ENCODE results near the gene ZNF620. TPM values are rescaled to one million over a fixed set of nuclear protein-coding genes. Genes with fewer than 3 reads are reported as not detected.

Gene ZNF620
- total RNA-seq, 1 experiment from 2014 or later = 0.36 TPM

GRCh38 chr3:40487172-40487571 lies 18.7 kb upstream of the ZNF620 start:
- Histone ChIP-seq H3K4me3 (no peak overlapping the region), H3K36me3 (peaks cover 10% of the 10 kb centered on the region), H3K9me3 (peaks cover 4% of the 10 kb centered on the region; the same call in 1 of the 2 replicates), H3K27me3 (no peaks in the 10 kb centered on the region)
- no peak for DNase-seq

- H3K4me3 ChIP-seq = no peak overlapping the region
- no peaks in the 10 kb centered on the region for H3K27me3 ChIP-seq
- peaks cover 10% of the 10 kb centered on the region for H3K36me3 ChIP-seq
- H3K9me3 ChIP-seq = peaks cover 4% of the 10 kb centered on the region; the same call in 1 of the 2 replicates
- no peak for DNase-seq
Observed at GRCh38 chr3:40490916-40491315, 14.9 kb upstream of the ZNF620 start.

GRCh38 chr3:40494698-40495097 lies 11.1 kb upstream of the ZNF620 start:
- H3K4me3 ChIP-seq = no peak overlapping the region
- no peak for DNase-seq
- H3K36me3 ChIP-seq = no peaks in the 10 kb centered on the region
- H3K27me3 ChIP-seq = no peaks in the 10 kb centered on the region
- H3K9me3 ChIP-seq = no peaks in the 10 kb centered on the region

DNA sequence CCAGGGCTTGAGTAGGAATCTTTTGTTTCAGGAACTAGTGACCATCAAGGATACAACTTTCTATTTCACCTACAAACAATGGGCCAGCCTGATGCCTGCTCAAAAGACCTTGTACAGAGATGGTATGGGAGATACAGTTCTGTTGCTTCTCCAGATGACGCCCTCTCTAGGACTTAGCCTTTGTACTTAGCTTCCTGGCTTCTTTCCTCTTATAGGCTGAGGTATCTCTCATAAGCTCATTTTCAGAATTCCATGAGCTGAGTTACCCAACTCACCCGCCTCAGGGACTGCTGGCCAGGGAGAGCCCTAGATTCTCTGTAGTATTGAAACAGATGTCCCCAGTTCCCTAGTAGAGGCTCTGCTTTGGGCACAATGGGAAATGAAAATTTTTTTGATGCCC lies 8.6 kb upstream of the ZNF620 start:
- Histone ChIP-seq H3K27me3 (no peaks in the 10 kb centered on the region), H3K9me3 (no peaks in the 10 kb centered on the region), H3K4me3 (no peak overlapping the region), H3K36me3 (no peaks in the 10 kb centered on the region)
- no peak for DNase-seq

DNA sequence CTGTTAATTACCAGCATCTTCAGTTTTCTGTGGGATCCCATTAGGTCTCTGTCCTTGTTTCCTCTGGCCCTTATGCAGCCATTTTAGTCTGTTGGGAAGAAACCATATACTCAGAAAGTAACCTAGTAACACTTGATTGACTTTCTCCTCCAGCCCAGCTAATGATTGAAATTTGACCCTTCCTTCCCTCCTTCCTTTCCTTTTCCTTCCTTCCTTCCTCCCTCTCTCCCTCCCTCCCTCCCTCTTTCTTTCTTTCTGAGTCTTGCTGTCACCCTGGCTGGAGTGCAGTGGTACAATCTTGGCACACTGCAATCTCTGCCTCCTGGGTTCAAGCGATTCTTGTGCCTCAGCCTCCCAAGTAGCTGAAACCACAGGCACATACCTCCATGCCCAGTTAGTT lies 5.9 kb upstream of the ZNF620 start:
- Histone ChIP-seq H3K9me3 (no peaks in the 10 kb centered on the region), H3K4me3 (no peak overlapping the region), H3K27me3 (no peaks in the 10 kb centered on the region), H3K36me3 (no peaks in the 10 kb centered on the region)
- DNase-seq = no peak

DNA sequence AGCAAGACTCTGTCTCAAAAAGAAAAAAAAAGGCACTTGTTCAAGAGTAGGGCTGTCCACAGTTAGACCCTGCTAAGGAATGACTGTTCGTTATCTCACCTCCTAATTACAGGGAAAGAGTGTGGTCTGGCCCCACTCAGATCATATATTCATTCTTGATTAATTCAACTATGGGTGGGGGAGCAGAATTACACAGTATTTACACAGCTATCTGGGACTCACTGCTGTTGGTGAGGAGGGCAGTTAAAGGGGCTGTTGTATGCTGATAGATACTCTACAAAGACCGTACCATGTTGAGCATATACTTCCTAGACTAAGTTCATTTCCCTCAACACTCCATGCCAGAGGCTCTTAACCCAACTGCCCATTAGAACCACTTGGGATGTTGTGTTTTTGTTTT lies 3.8 kb upstream of the ZNF620 start:
- no peaks in the 10 kb centered on the region for H3K36me3 ChIP-seq
- DNase-seq = no peak
- H3K27me3 ChIP-seq = no peaks in the 10 kb centered on the region
- no peak overlapping the region for H3K4me3 ChIP-seq
- H3K9me3 ChIP-seq = no peaks in the 10 kb centered on the region

DNA sequence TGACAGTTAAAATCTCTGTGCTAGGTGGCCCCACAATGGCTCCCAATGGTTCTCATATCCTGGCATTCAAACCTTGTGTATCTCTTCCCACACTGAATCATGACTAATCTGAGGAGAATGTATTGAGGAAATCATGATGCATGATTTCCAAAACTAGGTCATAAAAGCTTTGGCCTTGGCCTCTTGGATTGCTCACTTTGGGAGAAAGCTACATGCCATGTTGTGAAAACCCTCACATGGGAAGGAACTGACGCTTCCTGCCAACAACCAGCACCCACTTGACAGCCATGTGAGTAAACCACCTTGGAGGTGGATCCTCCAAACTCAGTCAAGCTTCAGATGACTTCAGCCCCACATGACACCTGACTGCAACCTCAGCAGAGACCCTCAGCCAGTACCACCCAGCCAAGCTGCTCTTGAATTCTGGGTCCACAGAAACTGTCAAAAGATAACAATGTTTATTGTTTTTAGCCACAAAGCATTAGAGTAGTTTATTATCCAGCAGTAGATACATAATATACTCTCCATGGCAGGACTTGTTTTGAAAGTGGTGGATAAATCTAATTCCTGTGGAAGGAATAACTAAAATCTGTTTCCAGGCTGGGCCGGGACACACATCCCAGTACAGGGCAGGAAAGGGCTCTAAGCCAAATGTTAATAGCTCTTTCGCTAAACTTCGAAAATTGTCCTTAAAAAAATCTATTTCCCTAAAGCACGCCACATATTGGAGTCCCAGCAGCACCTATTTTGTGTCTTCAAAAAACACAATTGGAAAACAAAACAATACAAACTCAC lies 1.0 kb upstream of the ZNF620 start:
- no peaks in the 10 kb centered on the region for H3K36me3 ChIP-seq
- H3K4me3 ChIP-seq = no peak overlapping the region

GRCh38 chr3:40511031-40511718 lies 5.3 kb downstream of the ZNF620 start:
- H3K36me3 ChIP-seq = no peaks in the 10 kb centered on the region
- no peaks in the 10 kb centered on the region for H3K9me3 ChIP-seq
- no peak for DNase-seq
- H3K4me3 ChIP-seq = no peak overlapping the region
- H3K27me3 ChIP-seq = no peaks in the 10 kb centered on the region

More for the DNA sequence above, 1.0 kb upstream of the ZNF620 start:
- Histone ChIP-seq H3K27me3 (no peaks in the 10 kb centered on the region), H3K9me3 (no peaks in the 10 kb centered on the region)
- DNase-seq = peak; percentile 82

DNA sequence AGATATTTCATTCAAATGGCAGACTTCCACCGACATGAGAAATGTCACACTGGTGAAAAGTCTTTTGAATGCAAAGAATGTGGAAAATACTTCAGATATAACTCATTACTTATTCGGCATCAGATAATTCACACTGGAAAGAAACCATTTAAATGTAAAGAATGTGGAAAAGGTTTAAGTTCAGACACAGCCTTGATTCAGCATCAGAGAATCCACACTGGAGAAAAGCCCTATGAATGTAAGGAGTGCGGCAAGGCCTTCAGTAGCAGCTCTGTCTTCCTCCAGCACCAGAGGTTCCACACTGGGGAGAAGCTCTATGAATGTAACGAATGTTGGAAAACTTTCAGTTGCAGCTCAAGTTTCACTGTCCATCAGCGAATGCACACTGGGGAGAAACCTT lies 10.4 kb downstream of the ZNF620 start:
- Histone ChIP-seq H3K27me3 (no peaks in the 10 kb centered on the region), H3K36me3 (no peaks in the 10 kb centered on the region), H3K9me3 (no peaks in the 10 kb centered on the region), H3K4me3 (no peak overlapping the region)
- DNase-seq = no peak

GRCh38 chr3:40518067-40518466 lies 12.2 kb downstream of the ZNF620 start:
- Histone ChIP-seq H3K9me3 (no peaks in the 10 kb centered on the region), H3K27me3 (no peaks in the 10 kb centered on the region), H3K4me3 (no peak overlapping the region), H3K36me3 (no peaks in the 10 kb centered on the region)
- DNase-seq = no peak

GRCh38 chr3:40518848-40519247 lies 13.0 kb downstream of the ZNF620 start:
- no peak for DNase-seq

GRCh38 chr3:40521254-40521653 lies 15.4 kb downstream of the ZNF620 start:
- Histone ChIP-seq H3K4me3 (no peak overlapping the region), H3K9me3 (no peaks in the 10 kb centered on the region), H3K27me3 (no peaks in the 10 kb centered on the region), H3K36me3 (peaks cover 1% of the 10 kb centered on the region; the same call in 1 of the 2 replicates)
- no peak for DNase-seq

More at GRCh38 chr3:40518848-40519247, 13.0 kb downstream of the ZNF620 start:
- no peaks in the 10 kb centered on the region for H3K27me3 ChIP-seq
- no peaks in the 10 kb centered on the region for H3K36me3 ChIP-seq
- no peak overlapping the region for H3K4me3 ChIP-seq
- H3K9me3 ChIP-seq = no peaks in the 10 kb centered on the region

GRCh38 chr3:40523781-40524180 lies 17.9 kb downstream of the ZNF620 start:
- H3K9me3 ChIP-seq = no peaks in the 10 kb centered on the region
- no peak for DNase-seq

DNA sequence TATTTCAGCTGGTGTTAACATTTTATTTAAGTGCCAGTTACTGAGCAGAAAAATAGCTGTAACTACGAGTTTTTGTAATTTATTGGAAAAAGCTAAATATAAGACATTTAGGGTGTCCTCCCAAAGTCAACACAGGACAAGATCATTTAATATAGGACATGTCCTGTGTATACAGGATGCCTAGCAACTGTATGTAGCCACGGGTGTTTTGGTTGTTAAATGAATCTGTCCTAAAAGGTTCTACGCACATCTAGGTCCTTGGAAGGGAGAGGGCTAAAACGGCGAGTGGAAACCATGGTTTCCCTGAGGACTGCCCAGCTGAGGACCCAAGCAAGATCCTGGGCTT lies 18.4 kb downstream of the ZNF620 start:
- DNase-seq = no peak

More at GRCh38 chr3:40523781-40524180, 17.9 kb downstream of the ZNF620 start:
- Histone ChIP-seq H3K27me3 (no peaks in the 10 kb centered on the region), H3K4me3 (no peak overlapping the region), H3K36me3 (peaks cover 20% of the 10 kb centered on the region; the same call in 1 of the 2 replicates)

DNA sequence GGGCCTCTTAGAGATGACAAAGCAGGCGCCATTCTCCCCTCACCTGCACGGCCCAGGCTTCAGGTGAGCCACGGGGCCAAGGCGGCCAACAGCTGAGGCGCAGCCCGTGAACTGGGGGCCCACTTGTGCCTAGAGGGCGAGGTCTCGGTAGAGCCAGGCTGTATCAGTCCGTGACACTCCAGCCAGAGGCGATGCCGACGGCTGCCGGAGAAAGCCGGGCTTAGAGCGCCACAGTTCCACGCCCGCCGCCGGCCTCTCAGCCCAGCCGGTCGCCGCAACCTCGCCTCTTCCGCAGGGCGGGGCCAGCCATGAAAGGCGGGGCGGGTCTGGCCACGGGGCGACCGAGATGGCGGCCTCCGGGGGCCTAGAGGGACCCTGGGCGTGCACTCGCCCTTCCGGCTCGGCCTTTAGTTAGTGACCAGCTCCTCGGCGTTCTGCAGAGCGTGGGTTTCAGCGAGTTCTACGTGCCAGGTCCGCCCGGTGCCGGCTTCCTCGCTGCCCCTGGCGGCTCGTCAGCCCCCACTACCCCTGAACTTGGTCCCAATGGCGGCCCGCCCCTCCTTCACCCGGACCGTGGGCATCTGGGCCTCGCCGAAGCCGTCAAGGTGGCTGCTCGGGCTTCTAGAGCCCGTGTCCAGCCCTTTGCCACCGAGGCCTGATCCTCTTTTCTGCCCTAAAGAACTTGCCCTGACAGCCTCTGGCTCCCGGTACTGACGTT lies 18.9 kb downstream of the ZNF620 start, which contains the start of gene ZNF621:
TSS of gene ZNF621 (plus strand) at position 393 of the 718 bp plus-strand sequence. CDS start 881 bp downstream, outside the sequence.
- DNase-seq = peak; percentile 86
- Histone ChIP-seq H3K4me3 (peak within 1 kb of the TSS; percentile 85), H3K27me3 (no peaks in the 10 kb centered on the region), H3K36me3 (peaks cover 20% of the 10 kb centered on the region; the same call in 1 of the 2 replicates), H3K9me3 (no peaks in the 10 kb centered on the region)

More for the DNA sequence above, 18.4 kb downstream of the ZNF620 start:
- H3K9me3 ChIP-seq = no peaks in the 10 kb centered on the region
- H3K36me3 ChIP-seq = peaks cover 20% of the 10 kb centered on the region; the same call in 1 of the 2 replicates
- peak overlapping the region; percentile 85 for H3K4me3 ChIP-seq
- no peaks in the 10 kb centered on the region for H3K27me3 ChIP-seq

DNA sequence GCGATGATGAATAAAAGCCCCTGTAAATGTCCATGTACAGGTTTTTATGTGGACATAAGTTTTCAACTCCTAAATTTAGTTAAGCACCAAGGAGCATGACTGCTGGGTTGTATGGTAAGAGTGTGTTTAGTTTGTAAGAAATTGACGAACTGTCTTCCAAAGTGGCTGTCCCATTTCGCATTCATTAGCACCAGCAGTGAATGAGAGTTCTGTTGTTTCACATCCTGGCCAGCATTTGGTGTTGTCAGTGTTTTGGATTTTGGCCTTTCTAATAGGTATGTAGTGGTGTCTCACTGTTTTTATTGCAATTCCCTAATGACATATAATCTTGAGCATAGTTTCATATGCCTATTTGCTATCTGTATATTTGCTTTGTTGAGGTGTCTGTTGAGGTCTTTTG lies 22.6 kb downstream of the ZNF620 start:
- DNase-seq = no peak
- Histone ChIP-seq H3K4me3 (no peak overlapping the region), H3K27me3 (no peaks in the 10 kb centered on the region), H3K9me3 (no peaks in the 10 kb centered on the region), H3K36me3 (peaks cover 55% of the 10 kb centered on the region)

DNA sequence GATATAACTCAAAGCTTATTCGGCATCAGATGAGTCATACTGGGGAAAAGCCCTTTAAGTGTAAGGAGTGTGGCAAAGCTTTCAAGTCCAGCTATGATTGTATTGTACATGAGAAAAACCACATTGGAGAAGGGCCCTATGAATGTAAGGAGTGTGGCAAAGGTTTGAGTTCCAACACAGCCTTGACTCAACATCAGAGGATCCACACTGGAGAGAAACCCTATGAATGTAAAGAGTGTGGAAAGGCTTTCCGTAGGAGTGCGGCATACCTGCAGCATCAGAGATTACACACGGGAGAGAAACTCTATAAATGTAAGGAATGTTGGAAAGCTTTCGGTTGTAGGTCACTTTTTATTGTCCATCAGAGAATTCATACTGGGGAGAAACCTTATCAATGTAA lies 26.4 kb downstream of the ZNF620 start:
- DNase-seq = no peak
- H3K36me3 ChIP-seq = peaks cover 62% of the 10 kb centered on the region
- H3K4me3 ChIP-seq = no peak overlapping the region

More for the DNA sequence above, 26.4 kb downstream of the ZNF620 start:
- no peaks in the 10 kb centered on the region for H3K9me3 ChIP-seq
- H3K27me3 ChIP-seq = no peaks in the 10 kb centered on the region
